ENCODE data around the gene KRT84.
"Not testable (repeated sequence)": the region's sequence is repeated elsewhere in the genome, so short reads cannot be mapped to it uniquely, and the experiment has no call there.

KRT84 gene

DNA sequence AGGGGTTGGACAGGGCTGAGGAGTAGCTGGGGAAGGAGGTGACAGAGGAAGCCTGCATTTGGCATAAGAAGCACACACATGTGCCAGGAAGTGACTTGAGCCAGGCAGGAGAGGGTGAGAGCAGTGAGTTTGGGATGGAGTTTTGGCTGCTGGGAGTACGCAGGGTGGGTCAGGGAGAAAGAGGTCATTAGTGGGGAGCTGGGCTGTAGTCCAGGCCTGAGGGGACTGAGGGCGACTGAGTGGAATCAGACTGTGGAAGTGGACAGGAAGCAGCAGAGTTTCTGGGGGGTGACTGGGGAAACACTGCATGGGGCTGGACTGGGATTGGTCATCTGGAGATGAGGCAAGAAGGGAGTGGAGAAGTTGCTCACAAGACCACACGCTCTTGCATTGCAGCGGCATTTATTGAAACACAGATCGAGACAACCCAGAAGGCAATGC lies 25.8 kb downstream of the KRT84 start:
- no peak for DNase-seq

DNA sequence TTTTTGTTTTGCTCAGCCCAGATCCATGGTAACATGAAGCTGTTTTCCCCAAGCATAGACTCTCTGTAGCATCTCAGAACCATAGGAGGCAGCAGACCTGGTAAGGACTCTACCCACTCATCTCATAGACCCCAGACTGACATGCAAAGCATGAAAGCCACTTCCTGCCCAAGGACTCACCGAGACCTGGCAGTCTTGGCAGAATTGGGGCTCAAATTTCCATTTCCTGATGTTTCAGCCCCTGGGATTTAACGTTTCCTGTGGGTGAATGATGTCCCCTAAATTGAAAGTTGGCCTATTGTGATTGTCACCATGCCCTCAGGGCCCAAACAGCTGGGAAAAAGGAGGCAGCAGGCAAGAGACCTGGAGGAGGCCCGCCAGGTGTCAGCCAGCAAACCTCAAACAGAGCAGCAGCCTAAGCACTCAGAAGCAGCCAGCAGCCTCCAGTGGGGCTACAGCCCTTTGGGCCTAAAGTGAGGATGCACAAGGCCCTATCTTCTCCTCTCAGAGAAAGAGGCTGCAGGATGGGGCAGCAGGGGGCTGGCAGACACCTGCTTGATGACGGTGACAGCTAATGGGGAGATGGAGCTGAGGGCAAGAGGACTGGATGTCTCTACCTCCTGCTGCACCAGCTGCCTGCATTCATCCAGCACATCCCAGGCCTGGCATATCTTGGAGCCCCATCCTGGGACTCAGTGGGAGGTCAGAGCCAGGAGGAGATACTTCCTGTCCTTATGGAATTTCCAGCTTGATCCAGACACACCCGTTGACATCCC lies 26.7 kb downstream of the KRT84 start:
- no peak for DNase-seq

DNA sequence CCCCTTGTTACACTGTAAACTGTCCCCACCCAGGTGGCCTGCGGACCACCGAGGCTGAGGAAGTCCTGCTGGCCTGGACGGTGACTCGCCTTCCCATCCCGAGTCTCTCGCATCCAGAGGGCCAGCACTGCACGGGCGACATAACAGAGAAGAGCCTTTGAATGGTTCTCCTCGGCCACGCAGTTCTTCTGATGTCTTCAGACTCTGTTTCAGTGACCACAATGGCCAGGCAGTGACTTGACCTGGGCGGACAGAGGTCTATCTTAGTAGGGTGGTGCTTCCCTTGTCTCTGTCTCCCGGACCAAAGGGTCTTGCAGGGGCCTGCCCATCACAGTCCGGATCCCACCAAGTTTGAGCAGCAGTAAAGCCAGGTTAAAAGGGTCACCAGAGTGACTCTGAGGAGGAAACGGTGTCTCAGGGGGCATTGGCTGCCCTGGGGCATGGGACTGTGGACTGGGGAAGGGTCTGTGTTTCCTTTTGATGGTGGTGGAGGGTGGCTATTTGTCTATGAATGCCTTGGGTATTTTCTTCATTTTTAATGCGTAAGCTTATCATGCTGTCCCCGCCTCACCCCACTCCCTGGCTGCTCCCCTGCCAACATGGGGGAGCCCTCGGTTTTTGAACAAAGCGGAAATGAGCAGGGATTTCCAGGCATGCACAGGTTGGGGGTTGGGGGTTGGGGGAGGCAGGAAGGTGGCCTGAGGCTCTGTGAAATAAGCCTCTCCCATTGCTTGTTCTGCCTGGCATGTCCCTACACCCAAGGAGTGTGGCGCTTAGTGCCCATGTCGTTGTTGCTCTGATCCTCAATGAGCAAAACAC lies 28.5 kb downstream of the KRT84 start:
- no peak for DNase-seq

DNA sequence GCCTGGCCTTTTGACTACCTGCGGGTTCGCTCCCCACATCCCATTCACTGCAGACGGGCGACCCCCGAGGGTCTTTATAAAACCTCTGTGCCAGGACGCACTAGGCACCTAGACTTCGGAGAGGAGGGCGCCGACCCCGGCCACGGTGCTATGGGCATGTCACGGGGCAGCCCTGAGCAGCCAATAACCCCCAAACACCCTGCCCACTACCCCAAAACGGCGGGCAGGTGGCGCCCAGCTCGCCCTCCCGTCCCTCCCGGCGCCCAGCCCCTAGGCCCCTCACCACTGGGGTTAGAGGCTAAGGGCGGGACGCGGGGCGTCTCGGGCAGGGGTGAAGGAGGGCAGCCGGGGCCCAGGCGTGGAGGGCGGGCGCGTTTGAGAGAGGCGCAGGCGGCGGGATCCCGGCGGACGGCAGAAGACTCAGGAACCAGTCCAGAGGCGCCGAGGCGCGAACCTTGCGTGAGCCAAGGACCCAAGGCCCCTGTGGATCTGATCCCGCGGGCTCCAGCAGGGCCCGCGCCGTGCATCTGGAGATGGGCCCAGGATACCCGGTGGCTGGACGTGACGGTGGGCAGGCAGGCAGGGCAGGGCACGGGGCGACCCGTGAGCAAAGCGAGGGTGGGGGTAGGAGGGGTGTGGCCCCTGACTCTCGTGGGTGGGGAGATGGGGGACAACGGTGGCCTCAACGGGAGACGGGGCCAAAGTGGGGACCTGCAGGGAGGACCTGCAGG lies 29.3 kb downstream of the KRT84 start:
- DNase-seq, result no peak

- DNase-seq, result no peak
Measured at GRCh38 chr12:52355176-52355575, 30.3 kb downstream of the KRT84 start.

DNA sequence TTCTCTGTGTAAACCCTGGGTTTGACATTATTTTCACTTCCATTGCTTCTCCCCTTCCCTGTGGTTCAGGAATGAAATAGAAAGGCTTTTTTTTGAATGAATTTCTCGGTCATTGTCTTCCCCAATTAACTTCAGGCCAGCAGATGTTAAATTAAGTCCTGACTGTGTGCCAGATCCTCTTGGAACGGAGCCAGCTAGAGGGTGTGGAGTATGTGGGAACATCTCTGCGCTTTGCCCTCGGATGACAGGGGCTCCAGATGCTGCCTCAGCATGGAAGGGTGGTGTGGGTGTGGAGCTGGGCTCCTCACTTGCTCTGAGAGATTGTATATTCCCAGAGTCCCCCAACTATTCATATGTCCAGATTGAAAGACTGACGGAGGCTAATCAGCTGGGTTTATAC lies 31.3 kb downstream of the KRT84 start:
- no peak for DNase-seq

GRCh38 chr12:52353766-52354165 lies 31.7 kb downstream of the KRT84 start:
- DNase-seq, result no peak

DNA sequence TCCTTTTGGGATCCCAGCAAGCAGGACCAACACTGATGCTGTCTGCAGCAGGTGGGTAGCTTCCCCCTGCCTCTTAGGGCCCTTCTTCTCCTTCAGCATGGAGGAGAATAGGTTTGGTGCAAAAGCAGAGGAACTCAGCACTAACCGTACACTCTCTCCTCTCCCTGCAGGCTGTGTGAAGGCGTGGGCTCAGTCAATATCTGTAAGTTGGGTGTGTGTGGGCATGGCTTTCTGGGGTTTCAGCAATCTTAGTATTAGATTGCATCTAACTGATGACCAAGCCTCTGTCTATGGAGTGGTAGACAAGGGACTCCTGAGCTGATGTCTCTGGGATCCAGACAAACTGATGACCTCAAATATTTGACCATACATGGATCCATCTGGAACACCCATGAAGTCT lies 32.5 kb downstream of the KRT84 start:
- DNase-seq, result no peak

DNA sequence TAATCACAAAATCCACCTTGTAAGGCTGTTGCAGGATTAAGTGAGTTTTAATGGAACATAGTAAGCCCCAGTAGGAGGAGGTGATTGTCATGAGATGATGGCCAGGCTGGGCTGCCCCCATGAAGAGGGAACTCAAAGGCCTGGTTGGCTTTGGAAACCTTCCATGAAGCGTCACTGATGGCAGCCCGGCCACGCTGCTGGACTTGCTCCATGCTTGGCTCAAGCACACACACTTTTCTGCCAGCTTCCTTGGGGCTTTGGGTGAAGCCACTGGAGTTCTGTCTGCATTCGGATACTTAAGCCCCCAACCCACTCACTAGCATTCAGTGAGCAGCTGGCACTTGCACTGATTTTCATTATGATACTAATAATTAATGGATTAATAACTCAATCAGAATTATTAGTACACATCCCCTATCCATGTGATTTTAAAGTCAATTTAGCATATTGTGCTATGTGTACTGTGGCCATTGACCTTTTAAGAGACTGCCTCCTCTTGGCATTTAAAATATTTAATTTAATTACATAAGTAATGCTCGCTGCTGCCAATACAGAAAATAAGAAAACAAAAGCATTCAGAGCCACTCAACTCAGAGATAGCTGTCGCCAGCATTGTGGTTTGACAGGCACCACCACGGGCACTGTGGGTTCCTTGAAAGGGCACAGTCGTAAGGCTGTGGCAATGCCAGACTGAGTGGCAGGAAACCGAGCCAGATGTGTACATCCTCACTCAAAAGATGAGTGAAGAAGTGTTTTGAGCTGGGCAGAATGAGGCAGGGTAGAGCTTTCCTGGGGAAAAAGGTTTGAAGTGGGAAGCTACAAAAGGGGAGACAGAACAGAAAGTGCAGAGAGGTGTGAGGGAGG lies 34.0 kb downstream of the KRT84 start:
- DNase-seq, result no peak

DNA sequence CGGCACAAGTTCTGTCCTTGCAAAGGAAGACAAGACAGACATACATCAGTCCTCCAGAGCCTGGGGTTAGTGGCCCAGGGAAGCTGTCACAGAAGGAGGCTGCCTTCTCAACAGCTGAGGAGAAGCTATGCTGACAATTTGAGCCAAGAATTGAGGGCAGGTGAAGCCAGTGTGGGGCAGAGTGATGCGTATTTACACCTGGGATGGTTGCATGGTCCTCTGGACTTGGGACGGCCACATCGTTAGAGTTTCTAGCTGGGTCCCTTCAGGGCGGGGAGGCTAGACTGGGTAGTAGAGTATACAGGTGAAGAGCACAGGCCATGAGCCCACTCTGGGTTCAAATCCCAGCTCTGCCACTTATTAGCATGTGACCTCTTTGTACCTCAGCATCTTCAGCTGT lies 34.7 kb downstream of the KRT84 start:
- DNase-seq, result no peak

DNA sequence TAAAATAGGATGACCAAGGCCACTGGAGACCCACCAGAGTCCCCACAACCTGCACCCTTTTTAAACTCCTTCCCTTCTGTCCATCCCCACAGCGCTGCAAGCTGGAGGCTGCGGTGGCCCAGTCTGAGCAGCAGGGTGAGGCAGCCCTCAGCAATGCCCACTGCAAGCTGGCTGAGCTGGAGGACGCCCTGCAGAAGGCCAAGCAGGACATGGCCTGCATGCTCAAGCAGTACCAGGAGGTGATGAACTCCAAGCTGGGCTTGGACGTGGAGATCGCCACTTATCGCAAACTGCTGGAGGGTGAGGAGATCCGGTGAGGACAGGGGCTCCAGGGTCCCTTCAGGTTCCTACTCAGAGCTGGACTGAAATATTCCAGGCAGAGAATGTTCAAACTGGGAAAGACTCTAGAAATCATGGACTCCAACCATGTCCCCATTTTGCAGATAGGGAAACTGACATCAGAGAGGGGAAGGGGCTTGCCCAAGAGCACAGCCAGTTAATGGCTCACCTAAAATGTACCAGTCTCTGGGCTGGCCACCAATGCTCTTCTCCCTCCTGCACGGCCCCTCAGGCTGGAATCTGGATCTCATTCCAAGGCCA lies 35.3 kb downstream of the KRT84 start:
- no peak for DNase-seq

DNA sequence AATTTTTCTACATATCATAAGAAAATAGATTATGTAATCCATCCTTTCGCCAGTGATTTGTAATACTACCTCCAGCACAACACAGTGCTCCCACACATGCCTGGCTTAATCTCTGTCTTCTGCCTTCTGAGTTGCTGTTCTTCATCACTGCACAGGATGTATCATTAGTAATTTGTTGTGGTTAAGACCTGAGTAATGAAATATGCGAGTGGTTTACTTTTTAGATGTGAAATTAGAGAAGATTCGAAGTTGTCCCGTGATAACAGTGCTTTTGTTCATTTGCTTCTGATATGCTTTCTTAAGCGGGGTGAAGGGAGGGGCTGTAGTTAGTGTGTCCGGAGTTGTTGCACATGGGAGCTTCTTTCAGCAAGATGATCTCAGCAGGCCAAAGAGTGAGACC lies 36.3 kb downstream of the KRT84 start:
- DNase-seq, result no peak

DNA sequence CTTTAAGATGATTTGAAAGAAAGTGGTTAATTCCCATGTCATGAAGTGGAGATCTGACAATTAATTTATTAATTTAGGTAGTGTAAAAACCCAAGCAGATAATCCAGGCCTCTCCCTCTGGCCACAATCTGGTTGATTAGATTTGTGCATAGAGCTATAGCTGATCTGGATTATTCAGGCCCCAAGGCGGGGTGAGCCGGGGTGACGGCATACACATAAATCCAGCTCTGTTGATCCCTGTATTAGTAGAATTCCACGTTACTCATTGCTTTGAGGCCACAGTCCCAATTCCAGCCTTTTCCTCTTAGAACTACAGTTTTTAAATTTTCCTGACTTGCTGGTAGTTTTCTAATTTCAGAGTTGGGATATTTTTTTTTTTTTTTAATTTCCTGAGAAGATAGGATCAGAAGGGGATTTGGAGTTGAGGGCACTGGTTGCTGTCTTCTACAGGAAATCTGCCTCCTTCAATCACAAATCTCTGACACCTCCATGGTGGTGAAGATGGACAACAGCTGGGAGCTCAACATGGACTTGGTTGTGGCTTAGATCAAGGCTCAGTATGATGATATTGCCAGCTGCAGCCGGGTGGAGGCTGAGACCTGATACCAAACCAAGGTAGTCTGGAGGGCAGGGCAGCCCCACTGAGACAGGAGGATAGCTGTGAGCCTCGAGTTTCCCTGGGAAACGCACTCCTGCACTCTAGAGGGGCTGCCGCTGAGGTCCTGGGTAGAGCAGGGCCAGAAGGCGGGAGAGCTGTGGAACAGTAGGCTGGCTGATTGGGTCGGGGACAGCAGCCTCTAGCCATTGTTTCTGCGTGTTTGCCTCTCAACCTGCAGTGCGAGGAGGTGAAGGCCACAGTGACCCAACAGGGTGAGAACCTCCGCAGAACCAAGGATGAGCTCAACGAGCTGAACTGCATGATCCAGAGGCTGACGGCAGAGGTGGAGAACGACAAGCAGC lies 37.6 kb downstream of the KRT84 start:
- DNase-seq, result no peak

- DNase-seq, result no peak
Measured at GRCh38 chr12:52347016-52347415, 38.4 kb downstream of the KRT84 start.

DNA sequence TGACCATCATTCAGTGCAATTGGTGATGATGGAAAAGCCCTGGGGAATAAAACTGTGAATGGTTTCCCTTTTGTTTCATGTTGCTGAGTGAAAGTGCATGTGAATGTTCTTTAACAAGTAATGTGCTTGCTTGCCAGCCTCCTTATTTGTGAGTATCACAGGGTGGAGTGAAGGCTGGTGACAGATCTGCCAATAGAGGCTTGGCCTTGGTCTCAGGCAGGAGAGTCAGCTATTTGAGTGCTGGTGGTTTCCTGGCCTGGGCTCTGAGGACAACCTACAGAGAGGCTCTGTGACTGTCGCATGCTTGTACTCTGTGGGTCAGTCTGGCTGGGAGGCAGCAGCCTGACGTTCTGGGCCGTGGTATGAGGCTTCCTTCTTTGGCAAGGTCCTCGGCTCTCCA lies 38.9 kb downstream of the KRT84 start:
- no peak for DNase-seq

DNA sequence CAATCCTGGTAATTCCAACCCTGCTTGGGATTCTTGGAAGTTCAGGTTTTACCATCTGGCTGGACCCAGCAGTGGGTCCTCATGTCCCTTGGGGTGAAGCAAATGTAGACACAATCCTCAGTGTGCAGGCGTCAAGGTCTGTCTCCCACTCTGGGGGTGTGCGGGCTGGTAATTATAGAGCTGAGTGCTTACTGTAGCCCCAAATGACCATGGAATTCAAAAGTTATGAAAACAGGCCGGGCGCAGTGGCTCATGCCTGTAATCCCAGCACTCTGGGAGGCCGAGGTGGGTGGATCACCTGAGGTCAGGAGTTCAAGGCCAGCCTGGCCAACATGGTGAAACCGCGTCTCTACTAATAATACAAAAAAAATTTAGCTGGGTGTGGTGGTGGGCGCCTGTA lies 40.4 kb downstream of the KRT84 start:
- not testable (repeated sequence) for DNase-seq

GRCh38 chr12:52344111-52344510 lies 41.3 kb downstream of the KRT84 start:
- no peak for DNase-seq

GRCh38 chr12:52343550-52343949 lies 41.9 kb downstream of the KRT84 start:
- no peak for DNase-seq

- DNase-seq, result no peak
Measured at GRCh38 chr12:52342781-52343490, 42.5 kb downstream of the KRT84 start.

- no peak for DNase-seq
Measured at GRCh38 chr12:52341066-52341580, 44.3 kb downstream of the KRT84 start.

Data from GOT3 (cell line).